Activated CD4-positive, alpha-beta memory T cell treated with anti-CD3 and anti-CD28 coated beads for 36 hours (primary cell): ENCODE results near the gene MAST4. TPM values are rescaled to one million over a fixed set of nuclear protein-coding genes. Genes with fewer than 3 reads are reported as not detected.
"Not testable (repeated sequence)": the region's sequence is repeated elsewhere in the genome, so short reads cannot be mapped to it uniquely, and the experiment has no call there.

Experiments used
- CTCF ChIA-PET: fragments of 350-600 bp; sonication (Branson Sonifier 250); formaldehyde crosslinking; loops from one replicate; lab custom pipeline; 2021; ENCODE audit warnings: antibody characterized with exemption, inconsistent platforms; lab: Charles Lee
- POLR2A ChIA-PET: fragments of 350-600 bp; sonication (Branson Sonifier 250); formaldehyde crosslinking; loops from one replicate; lab custom pipeline; 2021; ENCODE audit warnings: antibody characterized with exemption; lab: Charles Lee
- DNase-seq: peaks from one replicate; pipeline ENCODE4 v3.0.0-alpha.2; 2020
- H3K27ac Mint-ChIP-seq: one replicate; pipeline ENCODE4 v1.8.0; 2021; ENCODE audit warnings: mixed read lengths
- H3K27me3 Mint-ChIP-seq: one replicate; pipeline ENCODE4 v1.8.0; 2021; ENCODE audit warnings: mixed read lengths
- H3K36me3 Mint-ChIP-seq: one replicate; pipeline ENCODE4 v1.8.0; 2021; ENCODE audit warnings: mixed read lengths
- H3K4me1 Mint-ChIP-seq: one replicate; pipeline ENCODE4 v1.8.0; 2021; ENCODE audit warnings: low read depth, mixed read lengths
- H3K4me3 Mint-ChIP-seq: one replicate; pipeline ENCODE4 v1.8.0; 2021; ENCODE audit warnings: mild to moderate bottlenecking, mixed read lengths
- H3K9me3 Mint-ChIP-seq: one replicate; pipeline ENCODE4 v1.8.0; 2021; ENCODE audit warnings: mixed read lengths
- intact Hi-C: fragments of 100-400 bp; cut with micrococcal nuclease; formaldehyde crosslinking; loops from one replicate; pipeline ENCODE4 v1.15.1; 2023
- total RNA-seq, 2 experiments: library from RNA; stranded (reverse); gene quantifications; one replicate each; pipeline ENCODE4 v1.2.3, GENCODE V29; 2021

MAST4 gene
- total RNA-seq, 2 experiments from 2014 or later = 30.2 to 30.3 TPM

DNA sequence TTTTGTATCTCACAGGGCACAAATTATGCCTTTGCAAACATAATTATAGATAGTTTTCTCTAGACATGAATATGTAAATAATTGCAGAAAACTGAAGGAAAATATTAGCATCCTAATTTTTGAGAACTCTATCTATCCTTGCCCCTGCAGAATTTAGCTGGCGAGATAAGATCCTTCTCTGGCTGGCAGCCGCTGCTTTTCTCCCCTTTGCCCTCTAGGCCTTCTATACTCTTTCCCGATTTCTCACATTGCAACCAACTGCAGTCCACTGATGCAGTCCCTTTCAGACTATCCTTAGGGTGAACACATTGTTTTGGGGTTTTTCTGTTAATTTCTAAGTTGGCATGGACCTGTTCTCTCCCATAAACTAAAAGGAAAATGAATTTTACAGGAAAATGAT, 509.1 kb downstream of the MAST4 start:
- CTCF ChIA-PET = no interaction called here
- POLR2A ChIA-PET = no interaction called here
- no peak overlapping the region for H3K4me3 Mint-ChIP-seq
- H3K9me3 Mint-ChIP-seq = no peaks in the 10 kb centered on the region
- peaks cover 45% of the 10 kb centered on the region for H3K36me3 Mint-ChIP-seq
- peaks cover 7% of the 10 kb centered on the region for H3K4me1 Mint-ChIP-seq
- no peak for DNase-seq
- intact Hi-C loops = no loop called here
- no peaks in the 10 kb centered on the region for H3K27me3 Mint-ChIP-seq
- no peak overlapping the region for H3K27ac Mint-ChIP-seq

- intact Hi-C loops = no loop called here
- H3K9me3 Mint-ChIP-seq = no peaks in the 10 kb centered on the region
- no peaks in the 10 kb centered on the region for H3K4me1 Mint-ChIP-seq
- no peaks in the 10 kb centered on the region for H3K27me3 Mint-ChIP-seq
- no peak for DNase-seq
- peaks cover 42% of the 10 kb centered on the region for H3K36me3 Mint-ChIP-seq
- CTCF ChIA-PET = interaction anchor here (0.8 kb wide), 1 partner anchor 234 kb away, joined by 3 read pairs; no protein-coding TSS in a partner anchor
- no peak overlapping the region for H3K4me3 Mint-ChIP-seq
- POLR2A ChIA-PET = no interaction called here
- no peak overlapping the region for H3K27ac Mint-ChIP-seq
Observed at GRCh38 chr5:67106626-67107342, 510.6 kb downstream of the MAST4 start.

GRCh38 chr5:67111779-67112178, 515.6 kb downstream of the MAST4 start:
- Mint-ChIP-seq H3K4me1 (no peaks in the 10 kb centered on the region), H3K4me3 (no peak overlapping the region), H3K27me3 (no peaks in the 10 kb centered on the region), H3K36me3 (peaks cover 25% of the 10 kb centered on the region), H3K27ac (no peak overlapping the region), H3K9me3 (no peaks in the 10 kb centered on the region)
- DNase-seq = no peak
- ChIA-PET CTCF (no interaction called here), POLR2A (no interaction called here)
- intact Hi-C loops = no loop called here

DNA sequence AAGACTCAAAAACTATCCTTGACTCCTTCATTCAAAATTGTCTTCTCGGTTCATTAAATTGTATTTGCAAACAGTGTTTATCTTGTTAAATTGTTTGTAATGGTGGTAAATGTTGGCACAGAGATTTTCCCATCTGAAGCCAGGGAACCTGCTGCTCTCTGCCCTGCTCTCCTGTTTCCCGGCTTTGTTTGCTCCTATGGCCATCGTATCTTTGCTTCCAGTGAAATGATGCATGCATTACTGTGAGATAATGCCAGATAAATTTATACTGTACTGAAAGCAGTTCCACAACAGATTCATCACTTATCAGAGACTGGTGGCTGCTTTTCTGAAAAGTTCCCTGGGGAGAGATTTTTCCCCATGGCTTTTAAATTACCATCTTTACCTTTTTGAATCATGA, 519.1 kb downstream of the MAST4 start:
- H3K4me3 Mint-ChIP-seq = no peak overlapping the region
- peaks cover 33% of the 10 kb centered on the region for H3K36me3 Mint-ChIP-seq

GRCh38 chr5:67115817-67116216, 519.6 kb downstream of the MAST4 start:
- H3K27ac Mint-ChIP-seq = no peak overlapping the region

More for the DNA sequence above, 519.1 kb downstream of the MAST4 start:
- DNase-seq = no peak
- no peaks in the 10 kb centered on the region for H3K27me3 Mint-ChIP-seq
- no peaks in the 10 kb centered on the region for H3K9me3 Mint-ChIP-seq
- POLR2A ChIA-PET = no interaction called here
- intact Hi-C loops = no loop called here
- H3K4me1 Mint-ChIP-seq = no peaks in the 10 kb centered on the region
- CTCF ChIA-PET = no interaction called here
- no peak overlapping the region for H3K27ac Mint-ChIP-seq

DNA sequence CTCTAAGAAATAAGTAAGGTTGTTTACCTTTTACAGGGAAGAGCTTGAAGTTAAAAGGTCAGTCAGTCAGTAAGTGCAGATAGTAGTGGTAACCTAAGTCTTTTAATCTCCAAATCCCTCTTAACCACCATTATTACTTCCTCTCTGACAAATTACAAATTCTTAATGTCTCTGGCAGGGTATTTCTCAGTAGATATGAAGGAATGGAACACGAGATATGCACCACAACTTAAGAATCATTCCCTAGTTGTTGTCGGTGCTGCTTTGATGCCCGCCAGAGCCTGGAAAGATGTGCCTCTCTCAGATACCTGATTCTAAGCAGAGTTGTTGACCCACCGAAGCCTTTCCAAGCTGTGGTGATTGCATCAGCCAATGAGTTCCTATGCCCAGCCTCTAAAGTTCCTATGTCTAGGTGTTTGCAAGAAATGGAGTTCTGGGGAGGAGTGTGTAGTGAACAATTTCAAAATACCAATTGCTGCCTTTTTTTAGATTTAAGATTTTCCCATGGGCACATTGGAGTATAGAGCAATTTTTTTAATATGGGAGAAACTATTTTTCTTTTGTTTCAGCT, 521.9 kb downstream of the MAST4 start:
- no peak for DNase-seq
- H3K36me3 Mint-ChIP-seq = peaks cover 26% of the 10 kb centered on the region
- H3K27ac Mint-ChIP-seq = no peak overlapping the region
- intact Hi-C loops = no loop called here
- ChIA-PET POLR2A (no interaction called here), CTCF (no interaction called here)
- H3K4me3 Mint-ChIP-seq = no peak overlapping the region
- H3K9me3 Mint-ChIP-seq = no peaks in the 10 kb centered on the region
- no peaks in the 10 kb centered on the region for H3K4me1 Mint-ChIP-seq
- no peaks in the 10 kb centered on the region for H3K27me3 Mint-ChIP-seq

More at GRCh38 chr5:67115817-67116216, 519.6 kb downstream of the MAST4 start:
- peaks cover 29% of the 10 kb centered on the region for H3K36me3 Mint-ChIP-seq
- H3K27me3 Mint-ChIP-seq = no peaks in the 10 kb centered on the region
- no peaks in the 10 kb centered on the region for H3K9me3 Mint-ChIP-seq
- intact Hi-C loops = no loop called here
- DNase-seq = no peak
- no peaks in the 10 kb centered on the region for H3K4me1 Mint-ChIP-seq
- ChIA-PET POLR2A (no interaction called here), CTCF (no interaction called here)
- H3K4me3 Mint-ChIP-seq = no peak overlapping the region

DNA sequence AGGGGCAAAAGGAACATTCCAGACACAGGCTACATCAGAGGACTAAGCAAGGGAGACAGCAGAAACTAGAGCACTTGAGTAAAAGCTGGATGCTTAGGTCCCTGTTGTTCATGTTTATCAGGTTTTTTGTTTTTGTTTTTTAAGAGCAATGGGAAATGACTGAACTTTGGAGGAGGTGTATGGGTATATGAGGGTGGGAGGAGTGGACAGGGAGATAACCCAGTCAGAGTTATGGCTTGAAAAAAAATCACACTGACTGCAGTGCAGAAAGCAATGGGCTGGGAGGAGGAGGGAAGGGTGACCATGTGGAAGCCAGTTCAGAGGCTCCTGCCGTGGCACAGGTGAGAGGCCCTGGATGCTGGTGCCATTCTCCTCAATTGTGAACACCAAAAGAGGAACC, 522.8 kb downstream of the MAST4 start:
- DNase-seq = no peak
- ChIA-PET POLR2A (no interaction called here), CTCF (no interaction called here)
- no peaks in the 10 kb centered on the region for H3K4me1 Mint-ChIP-seq
- intact Hi-C loops = no loop called here
- no peaks in the 10 kb centered on the region for H3K27me3 Mint-ChIP-seq
- H3K27ac Mint-ChIP-seq = no peak overlapping the region
- peaks cover 27% of the 10 kb centered on the region for H3K36me3 Mint-ChIP-seq
- no peaks in the 10 kb centered on the region for H3K9me3 Mint-ChIP-seq
- no peak overlapping the region for H3K4me3 Mint-ChIP-seq

GRCh38 chr5:67120032-67120431, 523.8 kb downstream of the MAST4 start:
- Mint-ChIP-seq H3K36me3 (peaks cover 32% of the 10 kb centered on the region), H3K4me1 (no peaks in the 10 kb centered on the region), H3K9me3 (no peaks in the 10 kb centered on the region), H3K27ac (no peak overlapping the region), H3K27me3 (no peaks in the 10 kb centered on the region), H3K4me3 (no peak overlapping the region)
- ChIA-PET POLR2A (no interaction called here), CTCF (interaction anchor here (0.9 kb wide), 1 partner anchor 133 kb away, joined by 3 read pairs; no protein-coding TSS in a partner anchor)
- DNase-seq = no peak
- intact Hi-C loops = no loop called here

- DNase-seq = no peak
- peaks cover 49% of the 10 kb centered on the region for H3K36me3 Mint-ChIP-seq
- no peaks in the 10 kb centered on the region for H3K9me3 Mint-ChIP-seq
- intact Hi-C loops = no loop called here
- no peak overlapping the region for H3K4me3 Mint-ChIP-seq
- no peaks in the 10 kb centered on the region for H3K27me3 Mint-ChIP-seq
- CTCF ChIA-PET = no interaction called here
- POLR2A ChIA-PET = no interaction called here
- no peak overlapping the region for H3K27ac Mint-ChIP-seq
- H3K4me1 Mint-ChIP-seq = peaks cover 8% of the 10 kb centered on the region
Observed at GRCh38 chr5:67123819-67124218, 527.6 kb downstream of the MAST4 start.

GRCh38 chr5:67124556-67124955, 528.4 kb downstream of the MAST4 start:
- Mint-ChIP-seq H3K36me3 (peaks cover 45% of the 10 kb centered on the region), H3K27ac (no peak overlapping the region), H3K27me3 (no peaks in the 10 kb centered on the region), H3K4me3 (no peak overlapping the region), H3K9me3 (no peaks in the 10 kb centered on the region), H3K4me1 (peaks cover 8% of the 10 kb centered on the region)
- intact Hi-C loops = no loop called here
- no peak for DNase-seq
- CTCF ChIA-PET = interaction anchor here (0.6 kb wide), 1 partner anchor 506 kb away, joined by 3 read pairs; no protein-coding TSS in a partner anchor
- POLR2A ChIA-PET = no interaction called here

DNA sequence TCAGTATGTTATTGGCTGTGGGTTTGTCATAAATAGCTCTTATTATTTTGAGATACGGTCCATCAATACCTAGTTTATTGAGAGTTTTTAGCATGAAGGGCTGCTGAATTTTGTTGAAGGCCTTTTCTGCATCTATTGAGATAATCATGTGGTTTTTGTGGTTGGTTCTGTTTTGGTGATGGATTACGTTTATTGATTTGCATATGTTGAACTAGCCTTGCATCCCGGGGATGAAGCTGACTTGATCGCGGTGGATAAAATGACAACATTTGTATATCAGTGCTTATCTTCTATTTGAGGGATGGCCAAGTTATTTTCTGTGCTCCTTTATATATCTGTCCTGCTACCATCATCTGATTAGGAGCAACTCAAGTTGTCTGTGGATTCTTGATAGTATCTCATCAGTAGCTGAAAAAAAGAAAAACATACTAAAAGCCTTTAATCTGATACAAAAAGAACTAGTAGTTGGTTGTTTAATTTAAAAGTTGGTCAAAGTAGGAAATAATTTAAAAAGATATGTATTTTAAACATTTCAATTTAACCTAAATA, 531.2 kb downstream of the MAST4 start:
- intact Hi-C loops, H3K9me3 Mint-ChIP-seq, H3K27me3 Mint-ChIP-seq, POLR2A ChIA-PET, H3K27ac Mint-ChIP-seq, H3K4me3 Mint-ChIP-seq, H3K4me1 Mint-ChIP-seq, DNase-seq: not testable (repeated sequence)
- CTCF ChIA-PET = interaction anchor here (1.4 kb wide), 1 partner anchor 12 kb away, joined by 3 read pairs; no protein-coding TSS in a partner anchor
- H3K36me3 Mint-ChIP-seq = peaks cover 42% of the 10 kb centered on the region

DNA sequence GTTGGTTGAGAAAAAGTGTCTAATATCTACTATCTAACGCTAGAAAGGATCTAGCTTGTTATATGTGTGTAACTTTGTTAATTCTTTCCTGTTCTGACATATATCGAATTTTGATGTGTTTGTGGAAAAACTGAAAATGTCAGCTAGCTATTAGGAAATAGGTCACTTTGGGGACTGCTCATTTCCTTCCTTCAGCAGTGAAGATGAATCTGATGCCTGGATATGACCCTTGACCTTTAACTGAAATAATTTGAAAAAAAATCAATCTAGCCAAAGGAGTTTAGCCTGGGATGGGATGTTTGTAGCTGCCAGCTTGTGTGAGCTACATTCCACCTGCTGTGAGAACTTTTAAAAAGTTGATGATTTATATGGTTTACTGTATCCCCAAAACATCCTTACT, 533.6 kb downstream of the MAST4 start:
- no peak overlapping the region for H3K27ac Mint-ChIP-seq
- H3K9me3 Mint-ChIP-seq = no peaks in the 10 kb centered on the region
- peaks cover 37% of the 10 kb centered on the region for H3K36me3 Mint-ChIP-seq
- CTCF ChIA-PET = interaction anchor here (1.4 kb wide), 1 partner anchor 19 kb away, joined by 3 read pairs; no protein-coding TSS in a partner anchor
- intact Hi-C loops = no loop called here
- peaks cover 8% of the 10 kb centered on the region for H3K4me1 Mint-ChIP-seq
- no peaks in the 10 kb centered on the region for H3K27me3 Mint-ChIP-seq
- no peak overlapping the region for H3K4me3 Mint-ChIP-seq
- DNase-seq = no peak
- POLR2A ChIA-PET = no interaction called here
